Measurements from ENCODE around the gene KCTD8.
"Not testable (repeated sequence)": the region's sequence is repeated elsewhere in the genome, so short reads cannot be mapped to it uniquely, and the experiment has no call there.

Gene KCTD8

DNA sequence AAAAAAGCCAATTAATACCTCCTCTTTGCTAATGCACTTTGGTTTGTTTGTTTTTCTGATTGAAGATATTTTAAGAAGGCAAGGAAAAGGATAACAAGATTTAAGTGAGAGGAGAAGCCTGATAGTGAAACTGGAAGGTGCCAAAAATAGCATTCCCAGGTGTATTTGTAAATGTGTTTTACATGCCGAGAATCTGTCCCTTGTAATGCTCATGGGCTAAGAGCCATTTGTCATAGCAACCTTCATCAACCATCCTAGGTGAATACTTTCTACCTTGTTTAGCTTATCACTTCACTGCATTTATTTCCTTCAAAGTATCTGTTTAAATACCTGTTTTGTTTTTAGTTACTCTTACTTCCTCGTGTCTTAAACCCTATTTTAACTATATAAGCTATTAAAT is 127.8 kb downstream of the KCTD8 start:
- DNase-seq = no peak

- no peak for DNase-seq
Measured at GRCh38 chr4:44319129-44319528, 129.5 kb downstream of the KCTD8 start.

- no peak for DNase-seq
Measured at GRCh38 chr4:44313702-44314101, 134.9 kb downstream of the KCTD8 start.

GRCh38 chr4:44287505-44287904 is 161.1 kb downstream of the KCTD8 start:
- no peak for DNase-seq

- DNase-seq = no peak
Measured at GRCh38 chr4:44279469-44279868, 169.1 kb downstream of the KCTD8 start.

- DNase-seq = no peak
Measured at GRCh38 chr4:44279066-44279465, 169.5 kb downstream of the KCTD8 start.

DNA sequence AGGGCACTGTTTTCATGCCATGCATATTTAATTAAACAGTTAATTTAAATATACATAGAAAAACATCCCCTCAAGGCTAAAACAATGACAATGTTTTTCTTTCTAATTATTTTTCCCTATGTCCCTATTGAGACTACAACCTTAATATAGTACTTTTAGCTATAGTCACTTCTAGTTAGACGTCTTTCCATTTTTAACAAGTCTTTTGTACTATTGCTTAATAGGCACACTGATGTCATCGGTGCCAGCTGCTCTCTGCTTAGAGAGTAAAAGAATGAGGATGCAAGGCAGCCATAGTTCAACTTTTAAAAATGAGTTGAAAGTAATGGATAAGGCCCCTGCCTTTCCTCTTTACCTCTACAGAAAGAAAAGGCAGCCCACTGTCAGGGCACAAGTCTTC is 191.1 kb downstream of the KCTD8 start:
- no peak for DNase-seq

DNA sequence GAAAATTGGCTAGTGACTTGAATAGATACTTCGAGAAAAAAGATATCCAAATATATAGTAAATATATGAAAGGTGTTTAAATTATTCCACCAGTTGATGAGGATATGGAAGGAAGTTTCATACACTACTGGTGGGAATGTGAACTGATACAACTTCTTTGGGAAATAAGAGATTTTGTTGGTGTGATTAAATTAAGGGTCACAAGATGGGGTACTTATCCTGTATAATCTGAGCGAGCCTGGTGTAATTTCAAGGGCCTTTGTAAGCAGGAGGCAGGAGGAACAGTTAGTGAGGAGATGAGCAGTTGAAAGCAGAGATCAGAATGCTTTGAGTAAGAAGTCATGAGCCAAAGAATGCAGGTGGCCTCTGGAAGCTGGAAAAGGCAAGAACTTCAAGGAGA is 192.2 kb downstream of the KCTD8 start:
- no peak for DNase-seq

- no peak for DNase-seq
Measured at GRCh38 chr4:44237643-44238042, 211.0 kb downstream of the KCTD8 start.

DNA sequence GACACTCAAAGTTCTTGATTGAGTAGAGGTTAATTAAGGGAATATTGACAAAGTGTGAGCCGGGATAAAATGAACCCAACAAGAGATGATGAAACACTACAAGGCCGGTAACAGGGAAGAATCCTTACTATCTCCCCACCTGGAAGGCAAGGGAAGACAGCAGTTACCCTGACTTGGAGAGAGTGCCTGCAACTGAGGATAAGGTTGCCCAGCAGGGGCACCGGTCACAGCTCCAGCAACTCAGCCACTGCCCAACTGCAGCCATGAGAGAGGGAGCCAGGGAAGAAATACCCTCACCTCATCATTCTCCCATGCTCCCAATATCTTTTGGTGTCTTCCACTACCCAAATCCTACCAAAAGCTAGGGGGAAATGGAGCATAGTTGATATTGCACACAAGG is 212.7 kb downstream of the KCTD8 start:
- no peak for DNase-seq

- DNase-seq = no peak
Measured at GRCh38 chr4:44232262-44232661, 216.3 kb downstream of the KCTD8 start.

- no peak for DNase-seq
Measured at GRCh38 chr4:44231006-44231405, 217.6 kb downstream of the KCTD8 start.

GRCh38 chr4:44228326-44228725 is 220.3 kb downstream of the KCTD8 start:
- DNase-seq = no peak

- DNase-seq = no peak
Measured at GRCh38 chr4:44221407-44221806, 227.2 kb downstream of the KCTD8 start.

DNA sequence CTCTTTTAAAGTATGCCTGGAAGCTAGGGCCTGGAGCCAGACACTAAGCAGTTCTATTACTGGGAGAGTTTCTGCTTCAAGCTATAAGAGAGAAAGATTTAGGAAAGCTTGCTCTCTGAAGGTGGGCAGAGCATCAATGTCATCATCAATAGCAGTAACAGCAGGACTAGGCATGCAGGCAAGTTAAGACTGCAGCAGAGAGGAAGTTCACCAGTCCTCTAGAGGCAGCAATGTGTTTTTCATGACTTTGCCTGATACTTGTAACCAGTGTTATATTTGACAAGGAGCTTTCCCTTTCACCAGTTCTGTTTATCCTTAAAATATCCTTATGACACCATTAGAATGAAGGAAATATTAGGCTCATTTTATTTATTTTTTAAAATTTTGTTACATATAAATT is 237.9 kb downstream of the KCTD8 start:
- DNase-seq = no peak

- no peak for DNase-seq
Measured at GRCh38 chr4:44196796-44197195, 251.8 kb downstream of the KCTD8 start.

- DNase-seq = no peak
Measured at GRCh38 chr4:44194365-44194764, 254.2 kb downstream of the KCTD8 start.

- DNase-seq = no peak
Measured at GRCh38 chr4:44186850-44187246, 261.8 kb downstream of the KCTD8 start.

- peak; percentile 22 for DNase-seq
Measured at GRCh38 chr4:44186096-44186849, 262.3 kb downstream of the KCTD8 start.

DNA sequence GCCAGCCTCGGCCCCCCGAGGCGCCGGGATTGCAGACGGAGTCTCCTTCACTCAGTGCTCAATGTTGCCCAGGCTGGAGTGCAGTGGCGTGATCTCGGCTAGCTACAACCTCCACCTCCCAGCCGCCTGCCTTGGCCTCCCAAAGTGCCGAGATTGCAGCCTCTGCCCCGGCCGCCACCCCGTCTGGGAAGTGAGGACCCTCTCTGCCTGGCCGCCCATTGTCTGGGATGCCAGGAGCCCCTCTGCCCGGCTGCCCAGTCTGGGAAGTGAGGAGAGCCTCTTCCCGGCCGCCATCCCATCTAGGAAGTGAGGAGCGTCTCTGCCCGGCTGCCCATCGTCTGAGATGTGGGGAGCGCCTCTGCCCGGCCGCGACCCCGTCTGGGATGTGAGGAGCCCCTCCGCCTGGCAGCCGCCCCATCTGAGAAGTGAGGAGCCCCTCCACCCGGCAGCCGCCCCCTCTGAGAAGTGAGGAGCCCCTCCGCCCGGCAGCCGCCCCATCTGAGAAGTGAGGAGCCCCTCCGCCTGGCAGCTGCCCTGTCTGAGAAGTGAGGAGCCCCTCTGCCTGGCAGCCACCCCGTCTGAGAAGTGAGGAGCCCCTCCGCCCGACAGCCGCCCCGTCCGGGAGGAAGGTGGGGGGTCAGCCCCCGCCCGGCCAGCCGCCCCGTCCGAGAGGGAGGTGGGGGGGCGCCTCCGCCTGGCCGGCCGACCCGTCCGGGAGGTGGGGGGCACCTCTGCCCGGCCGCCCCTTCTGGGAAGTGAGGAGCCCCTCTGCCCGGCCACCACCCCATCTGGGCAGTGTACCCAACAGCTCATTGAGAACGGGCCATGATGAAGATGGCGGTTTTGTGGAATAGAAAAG is 266.9 kb downstream of the KCTD8 start:
- not testable (repeated sequence) for DNase-seq

- DNase-seq = not testable (repeated sequence)
Measured at GRCh38 chr4:44167766-44168165, 280.8 kb downstream of the KCTD8 start.

- no peak for DNase-seq
Measured at GRCh38 chr4:44165938-44166337, 282.7 kb downstream of the KCTD8 start.

DNA sequence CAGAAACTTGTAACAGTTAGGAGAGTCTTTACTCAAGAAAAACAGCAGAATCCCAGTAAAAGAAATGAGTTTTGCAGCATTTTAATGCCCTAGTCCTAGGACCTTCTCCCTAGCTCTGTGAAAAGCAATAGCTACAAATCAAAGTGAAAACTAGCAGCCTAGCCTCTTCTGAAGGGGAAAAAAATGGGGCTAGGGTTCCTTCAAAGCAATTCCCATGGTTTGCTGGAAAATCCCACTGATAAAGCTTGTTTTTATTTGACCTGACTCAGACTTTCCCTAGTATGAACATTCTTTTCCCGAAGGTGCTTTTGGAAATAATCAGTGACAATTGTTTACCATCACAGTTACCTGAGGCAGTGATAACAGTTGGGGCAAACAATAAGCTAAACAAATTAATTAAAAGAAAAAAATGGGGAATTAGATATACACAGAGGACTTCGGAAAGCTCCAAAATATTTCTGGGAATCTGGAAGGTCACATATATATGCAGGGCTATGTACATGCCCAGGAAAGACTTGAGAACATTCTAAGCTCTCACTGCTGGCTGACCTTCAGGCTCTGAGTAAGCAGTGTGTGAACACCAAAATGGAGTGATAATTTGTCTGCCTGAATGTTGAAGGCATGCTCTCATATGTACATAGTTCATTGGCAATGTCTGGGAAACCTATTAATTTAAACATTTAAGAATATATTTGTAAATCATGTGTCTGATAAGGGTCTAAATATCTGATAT is 285.9 kb downstream of the KCTD8 start:
- DNase-seq = no peak

- no peak for DNase-seq
Measured at GRCh38 chr4:44161756-44162155, 286.9 kb downstream of the KCTD8 start.
